Hepatic stellate cell (primary cell): ENCODE results near the gene TMIGD3.

Experiments used
- DNase-seq: peaks from one replicate; pipeline ENCODE4 v3.0.0; 2011; ENCODE audit warnings: low spot score

TMIGD3 gene

DNA sequence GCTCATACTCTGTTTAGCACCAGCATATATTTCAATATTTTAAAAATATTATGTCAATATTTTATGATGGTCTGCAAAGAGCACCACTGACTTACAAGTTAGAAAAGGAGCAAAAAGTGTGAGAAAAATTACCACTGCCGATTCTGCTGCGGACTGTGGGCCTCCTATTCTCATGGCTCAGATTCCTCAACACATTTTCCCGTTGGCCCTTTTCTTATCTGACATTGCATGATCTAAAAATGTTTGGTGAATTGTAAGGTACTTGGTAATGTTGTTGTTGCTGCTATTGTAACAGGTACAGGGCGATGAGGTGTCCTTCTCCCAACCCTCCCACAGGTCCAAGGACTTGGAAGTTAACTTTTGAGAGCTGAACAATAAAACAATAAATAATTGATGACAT lies 28.9 kb downstream of the TMIGD3 start:
- DNase-seq, result no peak

DNA sequence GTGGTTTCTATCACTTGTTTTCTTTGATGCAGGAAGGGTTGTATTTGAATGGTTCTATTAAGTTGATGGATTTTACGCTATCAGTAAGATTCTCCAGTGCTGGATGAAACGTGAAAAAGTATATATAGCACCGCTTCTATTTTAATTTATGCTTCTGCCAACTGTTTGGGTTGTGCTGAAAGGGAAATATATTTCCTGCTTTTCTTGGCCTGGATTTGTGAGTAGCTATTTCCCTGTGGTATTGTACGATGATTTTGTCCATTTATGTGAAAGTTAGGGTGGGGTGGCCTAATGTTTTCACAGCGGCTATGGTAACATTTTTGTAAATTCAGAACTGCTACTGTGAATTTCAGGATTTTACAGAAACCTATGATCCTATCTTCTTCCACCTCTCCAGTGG lies 29.3 kb downstream of the TMIGD3 start:
- DNase-seq, result no peak

DNA sequence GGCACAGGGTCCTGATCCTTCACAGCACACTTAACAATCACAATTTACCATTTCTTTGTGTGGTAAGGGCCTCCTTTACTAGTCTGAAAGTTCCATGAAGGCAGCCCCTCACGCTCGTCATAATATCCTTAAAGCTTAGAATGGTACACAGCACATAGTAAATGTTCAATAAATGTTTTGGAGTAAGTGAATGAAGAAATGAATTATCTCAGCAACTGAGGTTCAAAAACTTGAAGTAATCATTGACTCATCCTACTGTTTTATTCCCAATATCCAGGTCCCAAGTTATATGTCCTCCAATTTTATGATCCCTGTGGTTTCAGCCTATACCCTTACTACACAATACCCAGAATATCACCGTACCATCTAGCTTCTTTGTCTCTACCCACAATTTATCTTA lies 31.9 kb downstream of the TMIGD3 start:
- DNase-seq, result no peak

DNA sequence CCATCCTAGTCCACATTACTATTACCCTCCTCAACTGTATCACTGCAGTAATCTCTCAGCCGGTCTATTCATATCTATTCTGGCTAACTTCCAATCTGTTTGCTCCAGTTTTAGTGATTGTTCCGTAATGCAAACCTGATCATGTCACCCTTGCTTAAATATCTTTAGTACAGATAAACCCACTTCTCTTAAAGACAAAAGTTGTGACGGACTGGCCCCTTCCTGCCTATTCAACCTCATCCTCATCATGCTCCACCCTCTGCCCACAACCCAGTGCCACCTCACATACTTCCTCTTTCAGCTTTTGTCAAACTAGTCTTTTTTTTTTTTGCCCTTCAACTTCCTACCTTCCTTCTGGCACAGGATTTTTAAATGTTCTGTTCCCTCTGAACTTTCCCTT lies 32.4 kb downstream of the TMIGD3 start:
- no peak for DNase-seq

DNA sequence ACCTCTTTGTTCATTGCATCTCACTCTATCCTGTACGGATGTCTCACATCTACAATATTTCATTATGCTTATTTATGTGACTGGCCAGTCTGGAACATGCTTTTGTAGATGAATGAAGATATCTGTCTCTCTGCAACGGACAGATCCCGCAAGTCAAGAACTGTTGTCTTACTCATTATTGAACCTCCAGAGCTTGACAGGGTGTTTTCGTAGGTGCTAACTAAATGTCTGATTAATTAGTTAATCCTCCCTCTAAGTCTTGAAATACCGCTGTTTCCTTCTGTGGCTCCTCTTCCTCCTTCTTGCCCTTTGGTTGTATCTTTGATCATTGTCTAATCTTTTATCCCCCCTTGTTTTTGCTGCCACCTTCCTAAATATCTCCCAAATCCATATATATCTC lies 32.8 kb downstream of the TMIGD3 start:
- DNase-seq, result no peak

DNA sequence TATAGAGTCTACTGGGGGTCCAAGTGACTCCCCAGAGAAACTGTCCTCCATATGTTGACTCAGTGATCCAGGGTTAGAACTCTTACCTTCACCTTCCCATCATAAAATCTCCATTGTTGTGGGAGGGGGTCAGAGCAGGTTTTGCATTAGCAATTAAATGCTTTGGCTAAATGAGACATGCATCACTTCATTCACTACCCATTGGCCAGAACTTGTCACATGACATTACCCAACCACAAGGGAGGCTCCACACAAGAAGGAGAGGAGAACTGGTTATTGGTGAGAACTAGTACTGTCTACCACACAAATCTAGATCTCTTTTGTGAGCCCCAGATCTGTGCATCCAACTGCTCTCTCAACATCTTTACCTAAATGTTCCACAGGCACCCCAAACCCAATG lies 33.9 kb downstream of the TMIGD3 start:
- no peak for DNase-seq

DNA sequence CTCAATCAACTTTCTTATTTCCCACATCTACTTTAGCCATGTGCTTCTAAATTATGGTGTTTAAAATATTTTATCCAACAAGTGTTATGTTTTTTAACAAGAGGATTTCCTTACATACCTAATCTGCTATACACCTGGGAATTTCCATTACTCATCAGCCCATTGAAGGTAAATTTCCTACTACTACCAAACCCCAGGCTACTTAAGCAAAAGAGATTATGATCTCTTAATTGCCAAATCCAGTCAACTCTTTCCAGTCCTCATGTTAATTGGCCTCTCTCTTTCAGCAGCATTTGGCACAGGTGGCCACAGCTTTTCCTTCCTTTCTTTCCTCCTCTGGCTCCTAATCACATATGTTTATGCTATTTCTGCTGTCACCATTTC lies 34.7 kb downstream of the TMIGD3 start:
- no peak for DNase-seq

DNA sequence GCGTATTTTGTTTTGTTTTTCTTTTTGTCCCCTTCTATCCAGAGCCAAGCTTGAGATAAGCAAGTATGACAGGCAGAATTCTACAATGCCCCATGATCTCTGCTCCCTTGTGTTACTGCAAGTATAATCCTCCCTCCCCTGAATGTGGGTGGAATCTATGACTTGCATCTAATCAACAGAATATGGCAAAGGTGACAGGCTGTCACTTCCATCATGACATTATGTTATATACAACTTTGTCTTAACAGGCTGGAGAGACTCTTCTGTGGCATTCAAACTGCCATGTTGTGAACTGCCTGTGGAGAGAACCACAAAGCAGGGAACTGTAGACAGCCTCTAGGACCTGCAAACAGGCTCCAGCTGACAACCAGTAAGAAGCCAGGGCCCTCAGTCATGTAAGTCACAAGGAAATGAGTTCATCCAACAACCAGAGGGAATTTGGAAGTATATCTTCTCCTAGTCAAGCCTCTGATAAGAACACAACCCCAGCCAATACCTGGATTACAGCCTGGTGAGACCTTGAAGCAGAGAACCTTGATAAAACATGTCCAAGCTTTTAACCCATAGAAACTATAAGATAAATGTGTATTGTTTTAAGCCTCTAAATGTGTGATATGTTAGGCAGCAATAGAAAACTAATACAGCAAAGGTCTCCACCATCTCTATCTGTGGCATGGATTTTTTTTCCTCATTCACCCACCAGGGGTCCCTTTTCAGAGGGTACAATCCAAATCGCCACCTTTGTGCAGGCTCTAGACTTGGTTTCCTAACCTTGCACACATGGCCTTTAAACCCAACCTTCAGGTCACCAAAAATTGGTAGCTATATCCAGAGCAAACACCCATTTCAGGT lies 35.3 kb downstream of the TMIGD3 start:
- DNase-seq, result no peak

DNA sequence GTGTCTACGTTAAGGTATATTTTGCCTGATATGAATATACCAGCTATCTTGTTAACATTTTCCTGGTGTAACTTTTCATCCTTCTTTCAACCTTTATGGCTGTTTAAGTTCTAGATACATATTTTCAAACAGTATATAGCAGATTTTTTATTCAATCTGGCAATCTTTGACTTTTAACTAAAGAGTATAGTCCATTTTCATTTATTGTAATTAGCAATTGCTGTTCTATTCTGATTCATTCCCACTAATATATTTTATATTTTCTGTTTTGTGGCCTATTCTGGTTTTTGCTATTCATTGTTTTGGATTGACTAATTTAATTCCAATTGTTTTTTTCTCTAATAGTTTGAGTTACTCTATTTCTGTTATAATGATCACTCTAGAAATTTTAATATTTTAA lies 37.0 kb downstream of the TMIGD3 start:
- DNase-seq, result no peak

DNA sequence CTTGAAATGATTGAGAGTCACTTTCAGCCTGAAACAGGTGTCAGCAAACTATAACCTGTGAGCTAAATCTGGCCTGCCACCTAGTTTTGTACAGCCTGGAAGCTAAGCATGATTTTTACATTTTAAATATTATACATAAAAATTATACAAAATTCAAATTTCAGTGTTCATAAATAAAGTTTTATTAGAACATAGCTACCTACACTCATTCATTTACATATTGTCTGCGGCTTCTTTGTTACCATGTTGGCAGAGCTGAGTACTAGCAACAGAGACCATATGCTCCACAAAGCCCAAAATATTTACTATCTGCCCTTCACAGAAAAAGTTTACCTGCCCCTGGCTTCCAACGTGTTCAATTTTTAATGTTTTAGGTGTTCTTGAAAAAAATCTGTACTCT lies 37.7 kb downstream of the TMIGD3 start:
- no peak for DNase-seq

DNA sequence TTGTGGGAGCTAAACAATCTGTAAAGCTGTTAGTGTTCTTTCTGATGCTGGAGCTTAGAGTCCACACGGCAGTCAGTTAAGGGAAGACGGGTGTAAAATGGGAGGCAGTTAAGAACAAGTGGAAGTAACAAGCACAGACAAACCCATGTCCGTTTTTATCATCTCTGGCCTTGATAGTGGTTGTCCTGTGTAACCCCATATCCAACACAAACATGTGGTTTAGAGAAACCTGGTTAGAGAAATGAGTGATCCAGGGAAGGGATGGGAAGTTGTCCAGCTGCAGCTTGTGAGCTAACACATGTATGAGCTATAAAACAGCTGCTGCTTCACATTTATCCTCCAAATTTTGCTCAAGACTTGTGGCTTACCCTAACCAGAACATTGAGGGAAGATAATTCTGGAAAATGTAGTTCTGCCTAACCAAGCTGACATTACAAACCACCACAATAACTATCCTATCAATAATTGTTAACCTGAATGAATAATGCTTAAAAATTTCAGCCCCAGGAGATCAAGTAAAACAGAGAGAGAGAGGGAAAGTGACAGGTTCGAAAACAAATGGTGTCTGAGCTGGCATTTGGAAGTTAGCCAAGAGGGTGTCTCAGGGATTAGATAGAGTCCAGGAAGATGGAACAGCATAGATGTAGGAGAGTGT lies 40.3 kb downstream of the TMIGD3 start:
- no peak for DNase-seq

DNA sequence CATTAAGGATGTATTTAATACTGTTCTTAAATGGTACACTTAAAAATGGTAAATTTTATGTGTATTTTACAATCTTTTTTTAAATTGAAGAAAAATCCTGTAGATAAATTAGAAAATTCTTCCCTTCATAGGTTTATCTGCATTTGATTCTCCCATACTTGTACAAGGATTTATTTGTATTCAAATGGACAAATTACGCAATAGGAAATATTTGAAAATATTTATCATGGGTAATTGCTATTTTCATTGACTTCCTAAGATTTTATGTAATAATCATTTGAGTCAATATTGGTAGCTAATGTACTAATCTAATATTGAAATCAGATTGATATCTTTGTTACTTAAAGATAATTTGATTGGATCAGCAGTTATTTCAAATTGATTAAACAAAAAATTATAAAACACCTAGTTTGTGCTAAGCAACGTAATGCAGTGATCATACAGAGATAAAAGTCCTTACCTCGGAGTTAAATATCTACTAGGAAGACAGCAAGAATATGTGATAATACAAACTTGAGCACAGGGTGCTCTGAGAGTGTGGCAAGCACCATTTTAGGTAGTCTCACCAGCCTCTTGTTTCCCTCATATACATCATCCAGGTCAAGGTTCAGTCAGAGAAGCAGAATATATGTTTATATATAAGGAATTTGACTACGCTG lies 40.9 kb downstream of the TMIGD3 start:
- no peak for DNase-seq

DNA sequence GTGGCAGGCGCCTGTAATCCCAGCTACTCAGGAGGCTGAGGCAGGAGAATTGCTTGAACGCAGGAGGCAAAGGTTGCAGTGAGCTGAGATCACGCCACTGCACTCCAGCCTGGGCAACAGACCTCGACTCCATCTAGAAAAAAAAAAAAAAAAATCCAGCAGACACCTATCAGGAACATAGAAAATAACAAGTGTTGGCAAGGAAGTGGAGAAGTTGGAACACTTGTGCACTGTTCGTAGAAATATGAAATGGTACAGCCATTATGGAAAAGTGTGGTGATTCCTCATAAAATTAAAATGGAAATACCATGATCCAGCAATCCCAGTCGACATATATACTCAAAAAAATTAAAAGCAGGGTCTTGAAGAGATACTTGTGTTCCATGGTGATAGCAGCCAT lies 41.7 kb downstream of the TMIGD3 start:
- DNase-seq, result no peak

DNA sequence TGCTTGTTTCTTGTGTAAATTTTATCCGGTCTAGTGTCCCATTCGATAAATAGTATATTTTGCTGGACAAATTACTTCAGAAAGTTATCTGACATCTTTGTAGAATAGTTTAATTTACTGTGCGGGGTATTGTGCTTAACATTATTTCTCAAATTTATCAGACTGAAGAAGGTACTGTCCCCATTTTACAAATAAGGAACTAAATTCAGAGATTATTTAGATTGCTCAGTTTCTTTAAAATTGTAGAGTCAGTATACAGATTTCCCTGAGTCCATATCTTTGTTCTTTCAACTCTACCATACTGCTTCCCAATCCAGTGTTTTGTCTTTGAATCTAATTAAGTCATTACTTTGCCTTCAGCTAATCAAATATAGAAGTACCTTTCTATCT lies 47.8 kb downstream of the TMIGD3 start:
- DNase-seq, result no peak

DNA sequence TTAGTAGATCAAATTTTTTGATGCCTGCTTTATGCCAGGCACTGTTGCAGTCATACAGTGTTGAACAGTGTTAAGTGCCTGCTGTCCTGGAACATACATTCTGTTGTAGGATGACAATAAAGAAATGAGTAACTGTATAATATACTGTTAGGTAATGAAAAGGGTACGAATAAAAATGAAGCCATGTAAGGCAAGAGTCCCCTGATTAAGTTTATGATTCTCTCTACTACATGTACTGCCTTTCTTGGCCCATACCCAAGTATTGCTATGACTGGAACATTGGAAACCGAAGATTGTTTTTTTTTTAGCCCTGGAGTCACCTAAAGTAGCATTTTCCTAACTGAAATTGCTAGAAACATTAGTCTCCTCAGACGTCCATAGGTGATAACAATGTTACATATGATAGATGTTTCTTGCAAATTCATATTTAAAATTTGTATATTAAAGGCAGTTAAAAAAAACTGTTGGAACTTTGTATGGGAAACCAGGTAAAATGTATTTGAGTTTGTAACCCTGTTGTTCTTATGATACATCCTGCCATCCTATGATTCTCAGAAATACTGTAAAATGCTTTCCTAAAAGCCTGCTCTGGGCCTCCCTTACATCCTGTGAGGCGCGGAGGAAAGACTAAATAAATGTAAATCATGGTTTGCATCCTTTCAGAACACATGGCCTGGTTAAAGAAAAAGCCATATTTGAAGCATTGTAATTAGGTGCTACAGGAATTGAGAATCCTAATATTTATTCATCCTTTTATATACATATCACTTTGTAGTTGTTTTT lies 48.4 kb downstream of the TMIGD3 start:
- no peak for DNase-seq

DNA sequence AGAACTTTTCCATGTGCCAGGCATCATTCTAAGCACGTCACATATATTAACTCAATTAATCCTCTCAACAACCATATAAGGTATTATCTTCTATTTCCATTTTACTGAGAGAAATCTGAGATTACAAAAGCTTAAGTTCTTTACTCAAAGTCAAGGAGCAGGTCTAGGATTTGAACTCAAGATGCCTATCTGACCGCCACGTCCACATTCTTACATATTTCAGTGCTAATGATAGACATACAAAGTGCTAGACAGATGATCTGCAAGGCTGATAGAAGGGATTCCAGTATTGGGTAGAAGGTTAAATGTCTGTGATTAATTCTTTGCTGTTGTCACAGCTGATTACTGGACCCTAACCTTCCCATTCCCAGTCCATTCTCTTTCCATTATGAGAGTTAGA lies 49.7 kb downstream of the TMIGD3 start:
- DNase-seq, result no peak

DNA sequence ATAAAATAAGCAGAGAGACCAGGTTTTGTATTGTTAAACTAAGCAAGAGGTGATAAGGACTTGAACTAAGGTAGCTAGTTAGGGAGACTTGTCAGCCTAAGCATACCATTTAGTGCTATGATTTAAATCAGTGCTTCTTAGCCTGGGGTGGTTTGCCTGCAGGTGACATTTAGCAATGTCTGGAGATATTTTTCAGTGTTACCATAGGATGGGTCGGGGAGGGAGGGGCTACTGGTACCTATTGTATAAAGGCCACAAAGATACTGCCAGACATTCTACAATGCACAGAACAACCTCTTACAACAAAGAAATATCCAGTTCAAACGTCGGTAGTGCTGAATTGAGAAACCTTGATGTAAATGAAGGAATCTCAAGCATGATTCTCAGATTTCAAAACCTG lies 50.9 kb downstream of the TMIGD3 start:
- DNase-seq, result no peak

DNA sequence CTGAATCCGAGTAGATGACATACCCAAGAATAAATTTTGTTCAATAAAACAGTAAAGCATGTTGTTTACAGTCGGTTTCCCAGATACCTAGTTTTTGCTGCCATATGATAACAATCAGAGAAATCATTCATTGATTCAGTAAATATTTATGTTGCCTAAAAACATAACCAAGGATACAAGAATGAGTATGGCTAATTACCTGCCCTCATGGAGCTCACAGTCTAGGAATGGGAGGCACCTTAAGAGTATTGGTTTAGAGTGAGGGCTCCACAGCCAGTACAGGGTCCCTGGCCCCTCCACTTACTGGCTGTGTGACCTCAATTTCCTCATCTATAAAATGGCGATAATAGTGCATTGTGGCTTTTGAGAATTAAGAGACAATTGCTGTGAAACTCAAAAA lies 53.2 kb downstream of the TMIGD3 start:
- DNase-seq, result no peak

DNA sequence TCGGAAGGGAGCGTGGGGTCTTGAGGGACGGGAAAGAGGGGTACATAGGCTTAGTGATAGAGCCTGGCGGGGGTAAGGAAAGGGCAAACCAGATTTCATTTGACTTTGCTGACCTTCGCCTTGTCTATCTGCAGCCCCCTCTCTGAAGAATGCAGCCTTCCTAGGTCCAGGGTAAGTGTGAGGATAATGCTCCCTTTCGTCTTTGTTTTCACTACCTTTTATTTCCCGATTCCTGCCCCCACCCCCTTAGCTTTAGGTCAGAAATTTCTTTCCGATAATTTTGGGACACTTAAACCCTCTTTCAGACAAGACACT lies 53.8 kb downstream of the TMIGD3 start:
- no peak for DNase-seq

DNA sequence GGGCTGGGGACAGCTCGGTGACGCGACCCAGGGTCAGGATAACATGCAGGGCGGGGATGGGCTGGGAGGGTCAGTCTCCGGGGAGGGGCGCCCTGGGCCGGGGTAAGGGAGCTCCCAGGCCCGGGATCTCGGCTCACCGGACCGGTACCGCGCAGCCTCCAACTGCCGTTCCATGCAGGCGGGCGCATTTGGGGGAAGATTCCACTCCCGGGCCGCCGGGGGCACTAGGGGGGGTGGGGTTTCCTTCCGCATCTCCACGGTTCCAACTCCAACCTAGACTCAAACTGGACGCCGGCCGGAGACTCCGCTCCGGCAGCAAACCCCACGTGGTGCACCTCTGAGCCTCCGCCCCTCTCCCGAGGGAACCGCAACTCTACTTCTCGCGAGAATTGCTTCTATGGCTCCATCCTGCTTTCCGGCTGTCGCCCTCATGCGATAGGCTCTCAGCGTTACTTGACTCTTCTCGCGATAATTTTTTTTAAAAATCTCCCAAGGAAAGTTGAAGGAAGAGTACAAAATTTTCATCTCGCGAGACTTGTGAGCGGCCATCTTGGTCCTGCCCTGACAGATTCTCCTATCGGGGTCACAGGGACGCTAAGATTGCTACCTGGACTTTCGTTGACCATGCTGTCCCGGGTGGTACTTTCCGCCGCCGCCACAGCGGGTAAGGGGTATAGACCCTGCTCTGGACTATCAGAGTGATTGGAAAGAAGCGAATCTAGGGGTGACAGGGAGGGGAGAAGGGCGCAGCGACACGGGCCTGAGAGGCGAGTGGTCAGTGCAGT lies 54.3 kb downstream of the TMIGD3 start, which contains the start of the genes ATP5PB and WDR77:
Gene ATP5PB (plus strand): TSS at position 547 of the 785 bp plus-strand sequence. CDS start 78 bp downstream, at position 625.
Gene WDR77 (minus strand): TSS at position 339 of the 785 bp plus-strand sequence. CDS start 87 bp downstream, at position 252.
- DNase-seq, result peak; percentile 95

DNA sequence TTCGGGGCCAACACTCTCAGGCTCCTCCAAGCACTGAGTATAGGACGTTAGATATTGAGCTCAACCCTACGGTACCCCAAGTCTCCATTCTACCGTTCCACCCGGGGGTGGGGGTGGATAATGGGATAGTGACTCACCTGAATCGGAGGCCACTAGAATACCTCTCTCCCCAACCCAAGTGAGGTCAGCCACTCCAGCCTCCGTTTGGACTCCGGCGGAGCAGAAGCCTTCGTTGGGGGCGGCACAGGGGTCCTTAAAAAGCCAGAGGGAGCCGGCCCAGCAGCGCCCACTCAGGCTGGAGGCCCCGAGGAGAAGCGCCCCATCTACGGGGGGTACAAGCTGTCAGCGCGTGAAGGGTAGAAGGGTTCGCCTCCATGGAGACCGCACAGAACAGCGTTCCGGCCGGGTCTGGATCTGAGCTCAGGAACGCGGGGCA lies 54.9 kb downstream of the TMIGD3 start:
- DNase-seq, result peak; percentile 29
